ENCODE measurements around the gene SLC44A2.

GRCh38 chr19:10643172-10643967 lies 18.0 kb downstream of the SLC44A2 start:
- TF ChIP-seq CTCF (IDR thresholded peaks at IDR 0.05; ENCODE audit: poor library complexity) = no peak
- TF ChIP-seq EZH2 (IDR thresholded peaks at IDR 0.05; ENCODE audit: borderline replicate concordance) = no peak
- no peak for TF ChIP-seq EZH2phosphoT487 (IDR thresholded peaks at IDR 0.05; ENCODE audit: low read depth, severe bottlenecking, unreplicated experiment)

All from hepatocyte (in vitro differentiated cells).